Fibroblast of skin of left quadriceps (primary cell): Measurements from ENCODE around the gene MRGPRD.

ENCODE experiments used
- DNase-seq, 2 experiments: peaks; one replicate each; pipeline ENCODE4 v3.0.0-alpha.2; 2013; ENCODE audit warnings: low read depth in 2 of 2

Gene MRGPRD

GRCh38 chr11:68930991-68931855 is 49.6 kb downstream of the MRGPRD start:
- DNase-seq = no peak
